Lower leg skin (tissue), 3 donors: ENCODE results near the gene PARN.
"Not testable (repeated sequence)": the region's sequence is repeated elsewhere in the genome, so short reads cannot be mapped to it uniquely, and the experiment has no call there.

Source experiments
- POLR2A ChIP-seq, 2 donors: fragments of 450-650 bp; IDR thresholded peaks; one replicate each; pipeline ENCODE4 v1.6.1; 2016 to 2017; ENCODE audit warnings: antibody characterized with exemption in 2 of 2, mild to moderate bottlenecking in 1 of 2, moderate library complexity in 1 of 2
- TF ChIP-seq, protein P1 (sequence below), 3 donors: fragments of 450-650 bp; IDR thresholded peaks; one replicate each; pipeline ENCODE4 v1.5.1; 2016; ENCODE audit warnings: antibody characterized with exemption in 3 of 3, mild to moderate bottlenecking in 3 of 3, moderate library complexity in 2 of 3

DNA sequence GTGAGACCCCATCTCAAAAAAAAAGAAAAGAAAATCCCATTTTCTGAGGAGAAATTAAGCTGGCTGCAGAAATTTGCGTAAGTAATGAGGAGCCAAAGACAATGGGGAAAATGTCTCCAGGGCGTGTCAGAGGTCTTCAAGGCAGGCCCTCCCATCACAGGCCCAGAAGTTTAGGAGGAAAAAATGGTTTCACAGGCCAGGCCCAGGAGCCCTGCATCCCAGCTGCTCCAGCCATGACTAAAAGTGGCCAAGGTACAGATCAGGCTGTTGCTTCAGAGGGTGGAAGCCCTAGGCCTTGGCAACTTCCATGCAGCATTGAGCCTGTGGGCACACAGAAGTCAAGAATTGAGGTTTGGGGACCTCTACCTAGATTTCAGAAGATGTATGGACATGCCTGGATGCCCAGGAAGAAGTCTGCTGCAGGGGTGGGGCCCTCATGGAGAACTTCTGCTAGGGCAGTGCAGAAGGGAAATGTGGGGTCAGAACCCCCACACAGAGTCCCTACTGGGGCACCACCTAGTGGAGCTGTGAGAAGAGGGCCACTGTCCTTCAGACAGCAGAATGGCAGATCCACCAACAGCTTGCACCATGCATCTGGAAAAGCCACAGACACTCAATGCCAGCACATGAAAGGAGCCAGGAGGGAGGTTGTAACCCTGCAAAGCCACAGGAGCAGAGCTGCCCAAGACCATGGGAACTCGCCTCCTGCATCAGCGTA, 55.2 kb downstream of the PARN start:
- TF ChIP-seq, protein P1, sequence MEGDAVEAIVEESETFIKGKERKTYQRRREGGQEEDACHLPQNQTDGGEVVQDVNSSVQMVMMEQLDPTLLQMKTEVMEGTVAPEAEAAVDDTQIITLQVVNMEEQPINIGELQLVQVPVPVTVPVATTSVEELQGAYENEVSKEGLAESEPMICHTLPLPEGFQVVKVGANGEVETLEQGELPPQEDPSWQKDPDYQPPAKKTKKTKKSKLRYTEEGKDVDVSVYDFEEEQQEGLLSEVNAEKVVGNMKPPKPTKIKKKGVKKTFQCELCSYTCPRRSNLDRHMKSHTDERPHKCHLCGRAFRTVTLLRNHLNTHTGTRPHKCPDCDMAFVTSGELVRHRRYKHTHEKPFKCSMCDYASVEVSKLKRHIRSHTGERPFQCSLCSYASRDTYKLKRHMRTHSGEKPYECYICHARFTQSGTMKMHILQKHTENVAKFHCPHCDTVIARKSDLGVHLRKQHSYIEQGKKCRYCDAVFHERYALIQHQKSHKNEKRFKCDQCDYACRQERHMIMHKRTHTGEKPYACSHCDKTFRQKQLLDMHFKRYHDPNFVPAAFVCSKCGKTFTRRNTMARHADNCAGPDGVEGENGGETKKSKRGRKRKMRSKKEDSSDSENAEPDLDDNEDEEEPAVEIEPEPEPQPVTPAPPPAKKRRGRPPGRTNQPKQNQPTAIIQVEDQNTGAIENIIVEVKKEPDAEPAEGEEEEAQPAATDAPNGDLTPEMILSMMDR (IDR thresholded peaks at IDR 0.05), result not testable (repeated sequence)
- not testable (repeated sequence) for TF ChIP-seq POLR2A (IDR thresholded peaks at IDR 0.05)
